ENCODE measurements around the gene TBC1D25. TPM values are rescaled to one million over a fixed set of nuclear protein-coding genes. Genes with fewer than 3 reads are reported as not detected.

Gene TBC1D25
- polyA plus RNA-seq, 6 donors from 2014 or later, result 14.5 to 24.4 (median 21.2) TPM

DNA sequence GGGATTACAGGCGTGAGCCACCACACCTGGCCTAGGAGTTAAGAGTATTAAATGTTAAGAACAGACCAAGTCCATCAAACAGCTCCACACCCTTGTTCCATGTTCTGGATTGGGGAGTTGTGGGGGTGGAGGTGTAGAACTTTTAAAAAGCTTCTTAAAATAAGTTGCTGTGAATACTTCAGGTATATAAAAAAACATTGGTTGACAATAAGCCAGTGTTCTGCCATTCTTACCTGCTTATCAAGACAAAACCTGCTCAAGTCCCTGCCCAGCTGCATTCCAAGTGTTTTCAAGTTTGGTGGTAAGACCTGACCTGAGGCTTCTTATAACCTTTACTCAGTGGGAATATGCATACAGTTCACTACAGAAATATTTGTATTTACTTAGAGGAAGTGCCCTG, 41.1 kb downstream of the TBC1D25 start:
- Mint-ChIP-seq H3K9me3 (peaks cover 0 to 2% (median 0%) of the 10 kb centered on the region in 7 donors), H3K27ac (peak overlapping the region in 1 of 6 donors; percentile 75), H3K4me1 (peaks cover 7 to 16% (median 11%) of the 10 kb centered on the region in 3 donors), H3K36me3 (peaks cover 0 to 6% of the 10 kb centered on the region in 2 donors), H3K4me3 (no peak overlapping the region), H3K27me3 (no peaks in the 10 kb centered on the region)
- DNase-seq, result no peak
- ATAC-seq (ENCODE audit: low read depth in 2 of 2), result no peak

DNA sequence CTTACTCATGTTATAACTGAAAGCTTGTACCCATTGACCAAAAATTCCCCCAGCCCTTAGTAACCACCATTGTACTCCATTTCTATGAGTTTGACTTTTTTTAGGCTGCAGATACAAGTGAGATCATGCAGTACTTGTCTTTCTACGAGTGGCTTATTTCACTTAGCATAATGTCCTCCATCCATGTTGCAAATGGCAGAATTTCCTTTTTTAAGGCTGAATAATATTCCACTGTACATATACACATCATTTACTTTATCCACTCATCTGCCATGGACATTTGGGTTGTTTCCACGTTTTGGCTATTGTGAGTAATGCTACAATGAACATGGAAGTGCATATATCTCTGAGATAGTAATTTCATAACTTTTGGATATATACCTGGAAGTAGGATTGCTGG, 45.2 kb downstream of the TBC1D25 start:
- no peak overlapping the region for H3K27ac Mint-ChIP-seq
- H3K4me1 Mint-ChIP-seq, result peaks cover 0 to 4% (median 3%) of the 10 kb centered on the region in 3 donors
- no peak for DNase-seq
- peaks cover 0 to 2% (median 0%) of the 10 kb centered on the region in 7 donors for H3K9me3 Mint-ChIP-seq
- no peak overlapping the region for H3K4me3 Mint-ChIP-seq
- H3K36me3 Mint-ChIP-seq, result no peaks in the 10 kb centered on the region
- ATAC-seq (ENCODE audit: low read depth in 2 of 2), result no peak
- no peaks in the 10 kb centered on the region for H3K27me3 Mint-ChIP-seq

DNA sequence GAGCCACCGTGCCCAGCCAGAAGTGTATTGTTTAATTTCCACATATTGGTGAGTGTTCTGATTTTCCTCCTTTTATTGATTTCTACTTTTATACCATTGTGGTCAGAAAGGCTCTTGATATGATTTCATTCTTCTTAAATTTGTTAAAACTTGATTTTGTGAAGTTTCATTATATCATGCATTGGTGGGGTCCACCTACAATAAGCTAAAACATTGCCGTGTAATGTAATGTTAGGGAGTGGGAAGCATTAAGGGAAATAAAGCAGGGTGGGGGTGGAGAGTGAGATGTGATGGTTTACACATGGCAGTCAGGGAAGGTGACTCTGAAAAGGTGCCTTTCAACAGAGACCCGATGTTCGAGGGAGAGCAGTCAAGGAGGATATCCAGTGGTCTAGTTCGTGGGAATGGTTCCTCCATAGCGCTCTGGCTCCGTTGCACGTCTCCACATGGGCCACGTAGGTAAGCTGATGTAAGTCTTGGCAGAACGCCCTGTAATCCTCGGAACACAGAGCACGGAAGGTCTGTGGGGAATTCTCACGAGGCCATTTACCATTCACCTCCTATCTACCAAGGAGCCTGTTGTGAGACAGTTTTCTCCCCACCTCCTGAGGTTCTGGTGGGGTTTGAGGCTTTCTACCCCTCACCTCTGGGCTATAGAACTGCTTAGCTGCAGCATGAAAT, 50.1 kb downstream of the TBC1D25 start:
- Mint-ChIP-seq H3K9me3 (peaks cover 0 to 2% (median 0%) of the 10 kb centered on the region in 7 donors), H3K27ac (no peak overlapping the region), H3K36me3 (no peaks in the 10 kb centered on the region), H3K4me1 (no peaks in the 10 kb centered on the region), H3K27me3 (peaks cover 0 to 3% (median 0%) of the 10 kb centered on the region in 3 donors), H3K4me3 (no peak overlapping the region)
- DNase-seq (no peak), ATAC-seq (ENCODE audit: low read depth in 2 of 2) (no peak)

DNA sequence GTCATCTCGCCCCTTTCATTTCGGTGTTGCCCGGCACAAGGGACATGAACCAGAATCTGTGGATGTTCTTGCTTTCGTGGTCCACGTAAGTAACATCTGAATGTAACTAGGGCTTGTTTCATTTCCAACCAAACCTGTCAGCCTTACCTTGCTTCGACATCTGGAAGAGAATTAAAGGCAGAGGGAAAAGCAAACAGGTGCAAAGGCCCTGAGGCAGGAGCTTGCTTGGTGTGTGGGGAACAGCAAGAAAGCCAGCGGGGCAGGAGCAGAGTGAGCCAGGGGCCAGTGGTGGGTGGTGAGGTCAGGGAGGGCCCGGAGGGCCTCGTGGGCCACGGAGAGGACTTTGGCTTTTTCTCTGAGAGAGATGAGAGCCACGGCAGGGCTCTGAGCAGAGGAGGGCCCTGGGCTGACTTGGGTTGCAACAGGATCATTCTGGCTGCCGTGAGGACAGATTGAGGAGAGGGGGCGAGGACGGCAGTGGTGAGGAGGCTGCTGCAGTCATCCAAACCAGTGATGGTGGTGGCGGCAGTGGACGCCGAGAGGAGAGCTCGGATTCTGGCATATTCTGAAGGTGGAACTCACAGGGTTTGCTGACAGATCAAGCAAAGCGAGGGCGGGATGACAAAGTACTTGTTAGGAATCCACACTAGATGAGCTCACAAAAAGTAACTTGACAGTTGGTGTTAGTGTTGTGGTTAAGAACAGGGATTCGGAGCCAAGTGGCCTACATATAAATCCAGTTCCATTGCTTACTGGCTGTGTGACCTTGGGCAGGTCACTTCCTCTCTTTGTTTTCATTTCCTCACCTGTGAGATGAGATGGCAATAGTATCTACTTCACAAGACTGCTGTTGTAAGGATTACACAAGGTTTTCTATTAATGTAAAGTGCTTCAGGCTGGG, 50.9 kb downstream of the TBC1D25 start:
- Mint-ChIP-seq H3K9me3 (peaks cover 0 to 2% (median 0%) of the 10 kb centered on the region in 7 donors), H3K4me1 (no peaks in the 10 kb centered on the region), H3K27ac (peak overlapping the region in 1 of 6 donors; percentile 60), H3K4me3 (no peak overlapping the region), H3K36me3 (no peaks in the 10 kb centered on the region), H3K27me3 (peaks cover 0 to 3% (median 0%) of the 10 kb centered on the region in 3 donors)
- DNase-seq, result no peak
- no peak for ATAC-seq (ENCODE audit: low read depth in 2 of 2)

DNA sequence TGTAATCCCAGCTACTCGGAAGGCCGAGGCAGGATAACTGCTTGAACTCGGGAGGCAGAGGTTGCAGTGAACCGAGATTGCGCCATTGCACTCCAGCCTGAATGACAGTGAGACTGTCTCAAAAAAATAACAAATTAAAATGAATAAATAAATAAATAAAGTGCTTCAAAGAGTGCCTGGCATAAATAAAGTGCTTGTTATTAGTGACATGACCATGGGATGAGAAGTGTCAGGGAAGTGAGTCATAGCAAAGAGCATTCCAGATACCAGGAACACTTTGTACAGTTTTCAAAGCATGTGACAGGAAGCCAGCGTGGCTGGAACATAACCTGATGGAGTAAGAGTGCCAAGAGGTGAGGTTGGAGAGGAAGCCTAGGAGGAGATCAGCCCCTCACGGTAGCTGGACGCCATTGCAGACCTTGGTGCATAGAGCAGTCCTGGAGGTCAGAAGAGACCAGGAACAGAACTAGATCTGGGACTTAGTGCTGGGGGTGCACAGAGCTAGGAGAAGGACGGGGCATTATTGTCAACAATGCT, 51.8 kb downstream of the TBC1D25 start:
- peaks cover 0 to 3% (median 0%) of the 10 kb centered on the region in 3 donors for H3K27me3 Mint-ChIP-seq
- peak overlapping the region in 1 of 8 donors; percentile 30 for H3K4me3 Mint-ChIP-seq
- no peak for DNase-seq
- no peaks in the 10 kb centered on the region for H3K4me1 Mint-ChIP-seq
- H3K9me3 Mint-ChIP-seq, result no peaks in the 10 kb centered on the region
- no peak for ATAC-seq (ENCODE audit: low read depth in 2 of 2)
- H3K27ac Mint-ChIP-seq, result no peak overlapping the region
- H3K36me3 Mint-ChIP-seq, result no peaks in the 10 kb centered on the region

DNA sequence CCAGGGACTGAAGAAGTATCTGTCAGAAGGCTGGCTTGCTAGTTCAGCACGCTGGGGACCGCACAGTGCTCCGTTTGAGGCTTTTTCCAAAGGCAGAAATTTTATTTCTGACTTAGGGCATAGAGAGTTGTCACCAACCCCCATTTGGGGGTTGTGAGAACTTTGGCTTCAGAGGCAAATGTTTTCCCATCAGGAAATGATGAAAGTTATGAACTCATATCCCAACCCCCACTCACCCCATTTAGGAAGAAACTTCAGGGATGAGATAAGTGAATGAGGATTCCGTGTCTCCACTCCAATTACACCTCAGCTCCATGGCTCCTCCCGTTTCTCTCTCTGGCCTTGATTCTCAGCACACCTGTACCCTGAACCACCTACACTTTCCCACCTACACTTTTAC, 53.5 kb downstream of the TBC1D25 start:
- no peak for DNase-seq
- peaks cover 0 to 6% (median 0%) of the 10 kb centered on the region in 7 donors for H3K9me3 Mint-ChIP-seq
- H3K4me3 Mint-ChIP-seq, result no peak overlapping the region
- peaks cover 0 to 9% of the 10 kb centered on the region in 2 donors for H3K36me3 Mint-ChIP-seq
- ATAC-seq (ENCODE audit: low read depth in 2 of 2), result no peak
- peaks cover 0 to 3% (median 0%) of the 10 kb centered on the region in 3 donors for H3K27me3 Mint-ChIP-seq
- no peak overlapping the region for H3K27ac Mint-ChIP-seq
- H3K4me1 Mint-ChIP-seq, result peaks cover 8 to 10% (median 9%) of the 10 kb centered on the region in 3 donors

DNA sequence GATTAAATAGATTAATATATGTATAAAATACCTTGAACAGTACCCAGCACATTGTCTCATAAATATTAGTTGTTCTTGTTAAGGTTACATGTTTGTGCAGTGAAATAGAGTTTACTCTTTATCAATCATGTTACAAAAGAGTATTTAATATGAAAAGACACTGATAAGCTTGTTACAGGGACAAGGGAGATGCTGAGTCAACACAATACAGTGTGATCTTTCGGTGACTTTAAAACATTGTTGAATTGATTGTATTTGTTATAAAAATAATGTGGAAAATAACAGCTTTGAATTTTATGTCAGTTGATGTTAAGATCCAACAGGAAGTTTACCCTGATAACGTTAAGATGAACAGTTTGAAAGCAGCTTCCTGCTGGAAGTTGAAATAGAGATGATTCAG, 56.4 kb downstream of the TBC1D25 start:
- H3K4me1 Mint-ChIP-seq, result peaks cover 12 to 18% (median 17%) of the 10 kb centered on the region in 3 donors
- no peak for ATAC-seq (ENCODE audit: low read depth in 2 of 2)
- H3K4me3 Mint-ChIP-seq, result no peak overlapping the region

DNA sequence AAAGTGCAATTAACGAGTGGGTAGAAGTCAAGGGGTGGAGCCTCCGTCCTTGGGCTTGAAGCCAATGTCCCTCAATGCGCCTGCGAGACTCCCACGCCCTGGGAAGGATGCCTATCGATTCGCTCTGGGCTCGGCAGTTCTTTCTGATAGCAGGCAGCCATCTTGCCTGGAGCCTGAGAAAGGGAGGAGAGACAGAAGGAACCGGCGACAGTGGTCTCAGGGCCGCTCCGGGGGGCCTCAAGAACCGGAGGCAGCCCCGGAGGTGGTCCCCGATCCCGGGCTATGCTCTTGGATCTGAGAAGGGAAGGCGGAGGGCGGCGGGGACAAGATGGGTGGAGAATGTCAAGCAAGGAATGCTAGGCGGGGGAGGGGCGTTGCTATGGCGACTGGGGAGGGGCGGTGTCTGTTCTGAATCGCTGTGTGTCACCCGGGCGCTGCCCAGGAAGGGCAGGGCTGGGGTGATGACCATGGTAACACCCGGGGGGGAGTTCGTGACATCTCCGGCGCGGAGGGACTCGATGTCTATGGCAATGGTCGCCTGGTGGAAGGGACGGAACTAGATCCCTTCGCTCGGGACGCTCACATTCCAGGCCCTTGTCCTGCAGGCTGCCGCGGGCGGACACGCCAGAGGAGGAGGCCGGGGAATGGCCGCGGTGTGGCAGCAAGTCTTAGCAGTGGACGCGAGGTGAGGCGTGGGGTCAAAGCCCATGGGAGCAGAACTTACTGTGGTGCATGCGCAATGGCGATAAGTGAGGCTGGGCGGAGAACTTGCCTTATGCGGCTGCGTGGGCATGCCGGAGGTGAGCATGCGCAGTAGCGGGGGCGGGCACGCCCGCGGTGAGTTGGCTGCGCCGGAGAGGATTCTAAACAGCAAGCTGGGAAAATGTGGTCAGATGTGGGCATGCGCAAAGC, 58.1 kb downstream of the TBC1D25 start, which contains the start of gene WDR13:
Gene WDR13 (plus strand): TSS at position 140 of the 912 bp plus-strand sequence. CDS start 505 bp downstream, at position 645.
- ATAC-seq (ENCODE audit: low read depth in 2 of 2) (peak; percentile 82 to 84), DNase-seq (peak; percentile 84)
- Mint-ChIP-seq H3K36me3 (peaks cover 0 to 9% of the 10 kb centered on the region in 2 donors), H3K4me1 (peaks cover 12 to 18% (median 17%) of the 10 kb centered on the region in 3 donors), H3K9me3 (peaks cover 0 to 6% (median 0%) of the 10 kb centered on the region in 7 donors), H3K27me3 (no peaks in the 10 kb centered on the region), H3K27ac (peak within 1 kb of the TSS; percentile 99 to 100 (median 100)), H3K4me3 (peak within 1 kb of the TSS; percentile 94 to 100 (median 98))

More for the DNA sequence above, 56.4 kb downstream of the TBC1D25 start:
- Mint-ChIP-seq H3K36me3 (peaks cover 0 to 9% of the 10 kb centered on the region in 2 donors), H3K27me3 (peaks cover 0 to 3% (median 0%) of the 10 kb centered on the region in 3 donors), H3K9me3 (peaks cover 0 to 6% (median 0%) of the 10 kb centered on the region in 7 donors), H3K27ac (no peak overlapping the region)
- no peak for DNase-seq

DNA sequence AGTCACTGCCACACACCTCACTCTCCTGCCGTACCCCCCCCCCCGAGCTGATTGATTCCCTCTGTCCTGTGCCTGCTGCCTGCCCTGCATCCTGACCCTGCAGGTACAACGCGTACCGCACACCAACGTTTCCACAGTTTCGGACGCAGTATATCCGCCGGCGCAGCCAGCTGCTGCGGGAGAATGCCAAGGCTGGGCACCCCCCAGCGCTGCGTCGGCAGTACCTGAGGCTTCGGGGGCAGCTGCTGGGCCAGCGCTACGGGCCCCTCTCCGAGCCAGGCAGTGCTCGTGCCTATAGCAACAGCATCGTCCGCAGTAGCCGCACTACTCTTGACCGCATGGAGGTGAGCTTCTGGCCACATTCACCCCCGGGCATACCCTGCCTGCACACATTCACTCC, 59.1 kb downstream of the TBC1D25 start:
- DNase-seq (no peak), ATAC-seq (ENCODE audit: low read depth in 2 of 2) (no peak)
- Mint-ChIP-seq H3K36me3 (peaks cover 0 to 9% of the 10 kb centered on the region in 2 donors), H3K9me3 (peaks cover 0 to 6% (median 0%) of the 10 kb centered on the region in 7 donors), H3K27ac (peak overlapping the region in 1 of 6 donors; percentile 99), H3K4me1 (peaks cover 12 to 18% (median 17%) of the 10 kb centered on the region in 3 donors), H3K4me3 (peak overlapping the region in 7 of 8 donors; percentile 94 to 98 (median 98)), H3K27me3 (no peaks in the 10 kb centered on the region)

DNA sequence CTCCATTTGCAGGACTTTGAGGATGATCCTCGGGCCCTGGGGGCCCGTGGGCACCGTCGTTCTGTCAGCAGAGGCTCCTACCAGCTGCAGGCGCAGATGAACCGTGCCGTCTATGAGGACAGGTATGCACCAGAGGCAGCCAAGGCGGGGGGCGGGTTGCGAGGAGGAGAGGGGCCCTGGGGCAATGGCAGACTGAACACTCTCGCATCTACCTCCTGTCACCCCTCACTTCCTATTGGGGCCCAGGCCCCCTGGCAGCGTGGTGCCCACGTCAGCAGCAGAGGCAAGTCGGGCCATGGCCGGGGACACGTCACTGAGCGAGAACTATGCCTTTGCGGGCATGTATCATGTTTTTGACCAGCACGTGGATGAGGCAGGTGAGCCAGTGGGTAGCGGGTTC, 59.8 kb downstream of the TBC1D25 start:
- DNase-seq, result no peak
- Mint-ChIP-seq H3K36me3 (peaks cover 0 to 9% of the 10 kb centered on the region in 2 donors), H3K4me1 (peaks cover 12 to 18% (median 17%) of the 10 kb centered on the region in 3 donors), H3K27ac (no peak overlapping the region), H3K27me3 (no peaks in the 10 kb centered on the region), H3K4me3 (no peak overlapping the region), H3K9me3 (peaks cover 0 to 6% (median 0%) of the 10 kb centered on the region in 7 donors)
- no peak for ATAC-seq (ENCODE audit: low read depth in 2 of 2)

DNA sequence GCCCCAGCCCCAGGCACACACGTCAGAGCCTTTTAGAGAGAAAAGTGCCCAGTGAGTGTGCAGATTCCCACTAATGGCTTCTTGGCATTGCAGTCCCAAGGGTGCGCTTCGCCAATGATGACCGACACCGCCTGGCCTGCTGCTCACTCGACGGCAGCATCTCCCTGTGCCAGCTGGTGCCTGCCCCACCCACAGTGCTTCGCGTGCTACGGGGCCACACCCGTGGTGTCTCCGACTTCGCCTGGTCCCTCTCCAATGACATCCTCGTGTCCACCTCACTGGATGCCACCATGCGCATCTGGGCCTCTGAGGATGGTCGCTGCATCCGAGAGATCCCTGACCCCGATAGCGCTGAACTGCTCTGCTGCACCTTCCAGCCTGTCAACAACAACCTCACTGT, 60.7 kb downstream of the TBC1D25 start:
- DNase-seq, result no peak
- no peak for ATAC-seq (ENCODE audit: low read depth in 2 of 2)
- peaks cover 0 to 9% of the 10 kb centered on the region in 2 donors for H3K36me3 Mint-ChIP-seq
- H3K27me3 Mint-ChIP-seq, result no peaks in the 10 kb centered on the region
- H3K4me1 Mint-ChIP-seq, result peaks cover 12 to 18% (median 17%) of the 10 kb centered on the region in 3 donors
- H3K27ac Mint-ChIP-seq, result no peak overlapping the region
- H3K4me3 Mint-ChIP-seq, result no peak overlapping the region
- H3K9me3 Mint-ChIP-seq, result peaks cover 0 to 6% (median 0%) of the 10 kb centered on the region in 7 donors

DNA sequence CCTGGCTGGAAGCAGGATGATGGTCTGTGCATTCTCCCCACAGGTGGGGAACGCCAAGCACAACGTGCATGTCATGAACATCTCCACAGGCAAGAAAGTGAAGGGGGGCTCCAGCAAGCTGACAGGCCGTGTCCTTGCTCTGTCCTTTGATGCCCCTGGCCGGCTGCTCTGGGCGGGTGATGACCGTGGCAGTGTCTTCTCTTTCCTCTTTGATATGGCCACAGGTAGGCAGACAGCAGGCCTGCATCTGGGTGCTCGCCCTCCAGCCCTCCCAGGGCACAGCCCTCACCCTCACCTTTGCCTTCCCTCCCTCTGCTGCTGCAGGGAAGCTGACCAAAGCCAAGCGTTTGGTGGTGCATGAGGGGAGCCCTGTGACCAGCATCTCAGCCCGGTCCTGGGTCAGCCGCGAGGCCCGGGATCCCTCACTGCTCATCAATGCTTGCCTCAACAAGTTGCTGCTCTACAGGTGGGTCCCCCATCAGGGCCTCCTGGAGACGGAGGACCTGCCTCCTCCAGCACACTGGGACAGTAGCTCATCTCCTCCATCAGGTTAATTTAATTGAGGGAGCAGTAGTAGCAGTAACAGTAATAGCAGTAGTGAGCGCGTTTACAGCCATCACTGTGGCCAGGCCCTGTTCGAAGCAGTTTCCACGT, 62.4 kb downstream of the TBC1D25 start:
- H3K27me3 Mint-ChIP-seq, result no peaks in the 10 kb centered on the region
- no peak overlapping the region for H3K4me3 Mint-ChIP-seq
- peaks cover 0 to 6% (median 0%) of the 10 kb centered on the region in 7 donors for H3K9me3 Mint-ChIP-seq
- H3K4me1 Mint-ChIP-seq, result peaks cover 12 to 18% (median 16%) of the 10 kb centered on the region in 3 donors
- no peak overlapping the region for H3K27ac Mint-ChIP-seq
- ATAC-seq (ENCODE audit: low read depth in 2 of 2), result no peak
- peaks cover 0 to 9% of the 10 kb centered on the region in 2 donors for H3K36me3 Mint-ChIP-seq
- no peak for DNase-seq

All from naive B cell (primary cell).